ENCODE measurements around the gene SPATS2. TPM values are rescaled to one million over a fixed set of nuclear protein-coding genes. Genes with fewer than 3 reads are reported as not detected.
A peak's percentile ranks its signal among the peaks of the same experiment; 100 is the strongest.

Gene SPATS2
- total RNA-seq, 6 experiments from 2014 or later: 33.4 to 64.4 (median 50.9) TPM

GRCh38 chr12:49334226-49334625 is 33.0 kb upstream of the SPATS2 start:
- peaks cover 21% of the 10 kb centered on the region for H3K27me3 Mint-ChIP-seq (ENCODE audit: insufficient read depth)
- no peak overlapping the region for H3K27ac Mint-ChIP-seq
- no peaks in the 10 kb centered on the region; the same call in 1 of the 2 replicates for H3K36me3 Mint-ChIP-seq (ENCODE audit: low read depth)
- H3K4me1 Mint-ChIP-seq (ENCODE audit: low read depth): peaks cover 13% of the 10 kb centered on the region
- no peak overlapping the region for H3K4me3 Mint-ChIP-seq
- TF ChIP-seq CTCF (IDR thresholded peaks at IDR 0.05): no peak
- no peak for DNase-seq
- no peaks in the 10 kb centered on the region for H3K9me3 Mint-ChIP-seq

- peaks cover 21% of the 10 kb centered on the region for H3K27me3 Mint-ChIP-seq (ENCODE audit: insufficient read depth)
- peaks cover 13% of the 10 kb centered on the region for H3K4me1 Mint-ChIP-seq (ENCODE audit: low read depth)
- H3K4me3 Mint-ChIP-seq: no peak overlapping the region
- H3K36me3 Mint-ChIP-seq (ENCODE audit: low read depth): no peaks in the 10 kb centered on the region; the same call in 1 of the 2 replicates
- TF ChIP-seq CTCF (IDR thresholded peaks at IDR 0.05): no peak
- H3K27ac Mint-ChIP-seq: no peak overlapping the region
- no peak for DNase-seq
- no peaks in the 10 kb centered on the region for H3K9me3 Mint-ChIP-seq
Measured at GRCh38 chr12:49334681-49335080, 32.6 kb upstream of the SPATS2 start.

GRCh38 chr12:49335118-49335954 is 31.9 kb upstream of the SPATS2 start:
- no peak for DNase-seq
- no peaks in the 10 kb centered on the region; the same call in 1 of the 2 replicates for H3K36me3 Mint-ChIP-seq (ENCODE audit: low read depth)
- H3K9me3 Mint-ChIP-seq: no peaks in the 10 kb centered on the region
- H3K4me1 Mint-ChIP-seq (ENCODE audit: low read depth): peaks cover 13% of the 10 kb centered on the region
- H3K27ac Mint-ChIP-seq: no peak overlapping the region
- TF ChIP-seq CTCF (IDR thresholded peaks at IDR 0.05): no peak
- H3K4me3 Mint-ChIP-seq: no peak overlapping the region; the same call in 1 of the 2 replicates
- peaks cover 26% of the 10 kb centered on the region for H3K27me3 Mint-ChIP-seq (ENCODE audit: insufficient read depth)

GRCh38 chr12:49335955-49336644 is 31.2 kb upstream of the SPATS2 start:
- no peak for DNase-seq
- no peak overlapping the region for H3K4me3 Mint-ChIP-seq
- H3K27ac Mint-ChIP-seq: no peak overlapping the region
- no peaks in the 10 kb centered on the region for H3K9me3 Mint-ChIP-seq
- peaks cover 34% of the 10 kb centered on the region for H3K27me3 Mint-ChIP-seq (ENCODE audit: insufficient read depth)
- TF ChIP-seq CTCF (IDR thresholded peaks at IDR 0.05): no peak
- no peaks in the 10 kb centered on the region for H3K36me3 Mint-ChIP-seq (ENCODE audit: low read depth)
- H3K4me1 Mint-ChIP-seq (ENCODE audit: low read depth): peaks cover 13% of the 10 kb centered on the region

GRCh38 chr12:49336645-49337584 is 30.3 kb upstream of the SPATS2 start, which contains the start of gene C1QL4:
Gene C1QL4 (minus strand): TSS chr12:49337188. CDS start chr12:49336477, 711 bp downstream.
- Mint-ChIP-seq H3K36me3 (ENCODE audit: low read depth) (no peaks in the 10 kb centered on the region), H3K4me1 (ENCODE audit: low read depth) (peaks cover 13% of the 10 kb centered on the region), H3K9me3 (no peaks in the 10 kb centered on the region), H3K4me3 (peak within 1 kb of the TSS; percentile 80), H3K27me3 (ENCODE audit: insufficient read depth) (peaks cover 36% of the 10 kb centered on the region), H3K27ac (no peak within 1 kb of the TSS)
- DNase-seq: peak; percentile 40
- TF ChIP-seq CTCF (IDR thresholded peaks at IDR 0.05): peak; percentile 99
